ENCODE measurements around the gene DKKL1. TPM values are rescaled to one million over a fixed set of nuclear protein-coding genes. Genes with fewer than 3 reads are reported as not detected.
A peak's percentile ranks its signal among the peaks of the same experiment; 100 is the strongest.

DKKL1 gene
- total and polyA plus RNA-seq, 2 experiments from 2014 or later = 0.76 to 2.9 TPM

DNA sequence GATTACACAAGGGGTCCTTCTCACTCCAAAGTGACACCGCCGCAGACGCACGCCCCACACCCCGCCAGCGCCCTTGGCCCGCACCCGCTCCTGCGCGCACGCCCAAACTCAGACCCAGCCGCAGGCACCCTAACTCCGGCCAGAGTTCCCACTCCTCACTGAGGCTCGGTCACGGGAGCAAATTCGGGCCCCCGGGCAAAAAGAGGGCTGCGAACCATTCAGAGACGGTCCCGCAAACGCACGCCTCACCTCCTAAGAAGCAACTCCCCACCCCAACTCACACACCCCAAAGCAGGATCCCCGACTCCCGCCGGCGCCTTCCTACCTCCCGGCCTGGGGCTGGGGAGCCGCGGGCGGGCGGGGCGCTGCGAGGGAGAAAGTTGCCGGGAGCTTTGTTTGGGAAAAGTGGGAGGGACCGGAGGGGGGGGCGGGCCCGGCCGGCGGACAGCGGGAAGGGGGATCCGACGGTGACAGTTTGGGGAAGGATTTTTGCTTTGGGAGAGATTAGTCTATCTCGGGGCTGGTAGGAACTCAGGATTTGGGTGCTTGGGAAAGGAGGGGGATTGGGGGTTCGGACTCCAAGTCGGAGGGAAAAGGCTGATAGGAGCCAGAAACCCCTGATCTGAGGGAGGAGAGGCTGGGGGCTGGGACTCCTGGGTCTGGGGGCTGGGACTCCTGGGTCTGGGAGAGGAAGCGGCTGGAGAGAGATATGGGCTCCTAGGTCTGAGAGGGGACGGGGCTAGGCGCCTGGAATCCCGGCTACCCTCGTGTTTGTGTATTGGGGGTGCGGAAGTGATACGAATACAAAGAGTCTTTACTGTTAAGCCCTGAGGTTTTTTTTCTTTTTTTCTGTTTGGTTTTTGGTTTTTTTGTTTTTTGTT is 1.4 kb upstream of the DKKL1 start, which contains the start of gene TEAD2 (continued):
- TF ChIP-seq, protein P1, sequence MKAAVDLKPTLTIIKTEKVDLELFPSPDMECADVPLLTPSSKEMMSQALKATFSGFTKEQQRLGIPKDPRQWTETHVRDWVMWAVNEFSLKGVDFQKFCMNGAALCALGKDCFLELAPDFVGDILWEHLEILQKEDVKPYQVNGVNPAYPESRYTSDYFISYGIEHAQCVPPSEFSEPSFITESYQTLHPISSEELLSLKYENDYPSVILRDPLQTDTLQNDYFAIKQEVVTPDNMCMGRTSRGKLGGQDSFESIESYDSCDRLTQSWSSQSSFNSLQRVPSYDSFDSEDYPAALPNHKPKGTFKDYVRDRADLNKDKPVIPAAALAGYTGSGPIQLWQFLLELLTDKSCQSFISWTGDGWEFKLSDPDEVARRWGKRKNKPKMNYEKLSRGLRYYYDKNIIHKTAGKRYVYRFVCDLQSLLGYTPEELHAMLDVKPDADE (IDR thresholded peaks at IDR 0.05) = peak; percentile 11; the same call in 1 of the 2 replicates
- TF ChIP-seq POLR2AphosphoS5 (IDR thresholded peaks at IDR 0.05; ENCODE audit: low read depth) = peak; percentile 83
- no peak for TF ChIP-seq ZNF114 (CRISPR knock-in tag; IDR thresholded peaks at IDR 0.05)

DNA sequence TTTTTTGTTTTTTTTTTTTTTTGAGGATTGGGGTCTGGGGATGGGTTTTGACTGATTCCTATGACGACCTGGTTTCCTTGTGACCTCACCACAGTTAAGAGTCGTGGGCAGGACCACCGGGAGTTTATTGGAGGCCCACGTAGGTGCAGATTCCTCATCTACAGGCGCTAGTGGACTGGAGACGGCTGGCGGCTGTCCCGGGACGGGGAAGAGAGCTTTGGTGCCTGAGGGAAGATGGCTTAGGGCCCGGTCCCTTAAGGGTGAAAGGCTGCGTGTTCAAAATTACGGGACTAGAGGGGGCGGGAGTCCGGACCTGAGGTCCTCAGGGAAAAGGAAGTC is 779 bp upstream of the DKKL1 start:
- H3K9me2 ChIP-seq (ENCODE audit: insufficient read depth) = no peaks in the 10 kb centered on the region
- H3K27me3 Mint-ChIP-seq (ENCODE audit: insufficient read depth, low read depth, poor library complexity) = peaks cover 18% of the 10 kb centered on the region
- peaks cover 6% of the 10 kb centered on the region; the same call in 1 of the 2 replicates for H3F3A ChIP-seq (replicated peaks; ENCODE audit: low read depth)
- H3K9me3 Mint-ChIP-seq = peaks cover 7% of the 10 kb centered on the region; the same call in 1 of the 3 replicates
- no peak overlapping the region for H3K27ac Mint-ChIP-seq
- no peak overlapping the region for H3K4me3 Mint-ChIP-seq
- no peaks in the 10 kb centered on the region; the same call in 1 of the 2 replicates for H4K20me1 ChIP-seq (replicated peaks; ENCODE audit: insufficient read depth)
- H3K4me1 ChIP-seq (ENCODE audit: insufficient read depth) = peaks cover 5% of the 10 kb centered on the region; the same call in 1 of the 2 replicates
- H3K79me2 ChIP-seq (replicated peaks; ENCODE audit: insufficient read depth) = peaks cover 36% of the 10 kb centered on the region
- peaks cover 15% of the 10 kb centered on the region; the same call in 1 of the 2 replicates for H3K36me3 ChIP-seq (ENCODE audit: insufficient read depth)
- 0 out of 2 replicates have a peak overlapping the region, but pooled peaks have one; percentile 12 for H2AFZ ChIP-seq
- peaks cover 9% of the 10 kb centered on the region for H3K4me1 Mint-ChIP-seq
- no peaks in the 10 kb centered on the region for H3K27me3 ChIP-seq (ENCODE audit: insufficient read depth)
- peaks cover 23% of the 10 kb centered on the region for H3K36me3 Mint-ChIP-seq (ENCODE audit: low read depth)
- DNase-seq (ENCODE audit: low spot score) (no peak), ATAC-seq (peak; percentile 3)
- H3K4me2 ChIP-seq = peak overlapping the region; percentile 94
- H3K27ac ChIP-seq (ENCODE audit: low read depth) = peak overlapping the region; percentile 24
- H3K4me3 ChIP-seq = peak overlapping the region; percentile 99
- TF ChIP-seq ZNF114 (CRISPR knock-in tag; IDR thresholded peaks at IDR 0.05) (no peak), CREB1 (CRISPR knock-in tag; IDR thresholded peaks at IDR 0.05; ENCODE audit: low read depth) (no peak), STAT1 (IDR thresholded peaks at IDR 0.05; ENCODE audit: unreplicated experiment) (no peak), JUNB (IDR thresholded peaks at IDR 0.05; ENCODE audit: unreplicated experiment) (no peak), POLR2AphosphoS5 (IDR thresholded peaks at IDR 0.05; ENCODE audit: low read depth) (no peak), EZH2 (IDR thresholded peaks at IDR 0.05; ENCODE audit: low read depth, unreplicated experiment) (no peak), EZH2phosphoT487 (IDR thresholded peaks at IDR 0.05; ENCODE audit: unreplicated experiment) (no peak), ZNF331 (CRISPR knock-in tag; IDR thresholded peaks at IDR 0.05; ENCODE audit: low read depth) (no peak), NANOG (IDR thresholded peaks at IDR 0.05; ENCODE audit: borderline replicate concordance) (no peak)
- TF ChIP-seq, protein P2, sequence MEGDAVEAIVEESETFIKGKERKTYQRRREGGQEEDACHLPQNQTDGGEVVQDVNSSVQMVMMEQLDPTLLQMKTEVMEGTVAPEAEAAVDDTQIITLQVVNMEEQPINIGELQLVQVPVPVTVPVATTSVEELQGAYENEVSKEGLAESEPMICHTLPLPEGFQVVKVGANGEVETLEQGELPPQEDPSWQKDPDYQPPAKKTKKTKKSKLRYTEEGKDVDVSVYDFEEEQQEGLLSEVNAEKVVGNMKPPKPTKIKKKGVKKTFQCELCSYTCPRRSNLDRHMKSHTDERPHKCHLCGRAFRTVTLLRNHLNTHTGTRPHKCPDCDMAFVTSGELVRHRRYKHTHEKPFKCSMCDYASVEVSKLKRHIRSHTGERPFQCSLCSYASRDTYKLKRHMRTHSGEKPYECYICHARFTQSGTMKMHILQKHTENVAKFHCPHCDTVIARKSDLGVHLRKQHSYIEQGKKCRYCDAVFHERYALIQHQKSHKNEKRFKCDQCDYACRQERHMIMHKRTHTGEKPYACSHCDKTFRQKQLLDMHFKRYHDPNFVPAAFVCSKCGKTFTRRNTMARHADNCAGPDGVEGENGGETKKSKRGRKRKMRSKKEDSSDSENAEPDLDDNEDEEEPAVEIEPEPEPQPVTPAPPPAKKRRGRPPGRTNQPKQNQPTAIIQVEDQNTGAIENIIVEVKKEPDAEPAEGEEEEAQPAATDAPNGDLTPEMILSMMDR (conservative IDR thresholded peaks at IDR 0.05; ENCODE audit: low read depth in 2 of 2) = no peak
- TF ChIP-seq, protein P1 (IDR thresholded peaks at IDR 0.05) = no peak
- TF ChIP-seq, protein P3, sequence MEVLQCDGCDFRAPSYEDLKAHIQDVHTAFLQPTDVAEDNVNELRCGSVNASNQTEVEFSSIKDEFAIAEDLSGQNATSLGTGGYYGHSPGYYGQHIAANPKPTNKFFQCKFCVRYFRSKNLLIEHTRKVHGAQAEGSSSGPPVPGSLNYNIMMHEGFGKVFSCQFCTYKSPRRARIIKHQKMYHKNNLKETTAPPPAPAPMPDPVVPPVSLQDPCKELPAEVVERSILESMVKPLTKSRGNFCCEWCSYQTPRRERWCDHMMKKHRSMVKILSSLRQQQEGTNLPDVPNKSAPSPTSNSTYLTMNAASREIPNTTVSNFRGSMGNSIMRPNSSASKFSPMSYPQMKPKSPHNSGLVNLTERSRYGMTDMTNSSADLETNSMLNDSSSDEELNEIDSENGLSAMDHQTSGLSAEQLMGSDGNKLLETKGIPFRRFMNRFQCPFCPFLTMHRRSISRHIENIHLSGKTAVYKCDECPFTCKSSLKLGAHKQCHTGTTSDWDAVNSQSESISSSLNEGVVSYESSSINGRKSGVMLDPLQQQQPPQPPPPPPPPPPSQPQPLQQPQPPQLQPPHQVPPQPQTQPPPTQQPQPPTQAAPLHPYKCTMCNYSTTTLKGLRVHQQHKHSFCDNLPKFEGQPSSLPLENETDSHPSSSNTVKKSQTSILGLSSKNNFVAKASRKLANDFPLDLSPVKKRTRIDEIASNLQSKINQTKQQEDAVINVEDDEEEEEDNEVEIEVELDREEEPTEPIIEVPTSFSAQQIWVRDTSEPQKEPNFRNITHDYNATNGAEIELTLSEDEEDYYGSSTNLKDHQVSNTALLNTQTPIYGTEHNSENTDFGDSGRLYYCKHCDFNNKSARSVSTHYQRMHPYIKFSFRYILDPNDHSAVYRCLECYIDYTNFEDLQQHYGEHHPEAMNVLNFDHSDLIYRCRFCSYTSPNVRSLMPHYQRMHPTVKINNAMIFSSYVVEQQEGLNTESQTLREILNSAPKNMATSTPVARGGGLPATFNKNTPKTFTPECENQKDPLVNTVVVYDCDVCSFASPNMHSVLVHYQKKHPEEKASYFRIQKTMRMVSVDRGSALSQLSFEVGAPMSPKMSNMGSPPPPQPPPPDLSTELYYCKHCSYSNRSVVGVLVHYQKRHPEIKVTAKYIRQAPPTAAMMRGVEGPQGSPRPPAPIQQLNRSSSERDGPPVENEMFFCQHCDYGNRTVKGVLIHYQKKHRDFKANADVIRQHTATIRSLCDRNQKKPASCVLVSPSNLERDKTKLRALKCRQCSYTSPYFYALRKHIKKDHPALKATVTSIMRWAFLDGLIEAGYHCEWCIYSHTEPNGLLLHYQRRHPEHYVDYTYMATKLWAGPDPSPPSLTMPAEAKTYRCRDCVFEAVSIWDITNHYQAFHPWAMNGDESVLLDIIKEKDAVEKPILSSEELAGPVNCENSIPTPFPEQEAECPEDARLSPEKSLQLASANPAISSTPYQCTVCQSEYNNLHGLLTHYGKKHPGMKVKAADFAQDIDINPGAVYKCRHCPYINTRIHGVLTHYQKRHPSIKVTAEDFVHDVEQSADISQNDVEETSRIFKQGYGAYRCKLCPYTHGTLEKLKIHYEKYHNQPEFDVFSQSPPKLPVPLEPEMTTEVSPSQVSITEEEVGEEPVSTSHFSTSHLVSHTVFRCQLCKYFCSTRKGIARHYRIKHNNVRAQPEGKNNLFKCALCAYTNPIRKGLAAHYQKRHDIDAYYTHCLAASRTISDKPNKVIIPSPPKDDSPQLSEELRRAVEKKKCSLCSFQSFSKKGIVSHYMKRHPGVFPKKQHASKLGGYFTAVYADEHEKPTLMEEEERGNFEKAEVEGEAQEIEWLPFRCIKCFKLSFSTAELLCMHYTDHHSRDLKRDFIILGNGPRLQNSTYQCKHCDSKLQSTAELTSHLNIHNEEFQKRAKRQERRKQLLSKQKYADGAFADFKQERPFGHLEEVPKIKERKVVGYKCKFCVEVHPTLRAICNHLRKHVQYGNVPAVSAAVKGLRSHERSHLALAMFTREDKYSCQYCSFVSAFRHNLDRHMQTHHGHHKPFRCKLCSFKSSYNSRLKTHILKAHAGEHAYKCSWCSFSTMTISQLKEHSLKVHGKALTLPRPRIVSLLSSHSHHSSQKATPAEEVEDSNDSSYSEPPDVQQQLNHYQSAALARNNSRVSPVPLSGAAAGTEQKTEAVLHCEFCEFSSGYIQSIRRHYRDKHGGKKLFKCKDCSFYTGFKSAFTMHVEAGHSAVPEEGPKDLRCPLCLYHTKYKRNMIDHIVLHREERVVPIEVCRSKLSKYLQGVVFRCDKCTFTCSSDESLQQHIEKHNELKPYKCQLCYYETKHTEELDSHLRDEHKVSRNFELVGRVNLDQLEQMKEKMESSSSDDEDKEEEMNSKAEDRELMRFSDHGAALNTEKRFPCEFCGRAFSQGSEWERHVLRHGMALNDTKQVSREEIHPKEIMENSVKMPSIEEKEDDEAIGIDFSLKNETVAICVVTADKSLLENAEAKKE (CRISPR knock-in tag; IDR thresholded peaks at IDR 0.05) = no peak

All from GM23338 (cell line).